Panc1 (cell line): ENCODE results near the gene ATP11B.

ENCODE experiments used
- CTCF ChIP-seq: fragments of 450-650 bp; IDR thresholded peaks from 2 replicates; pipeline ENCODE4 v1.5.1; 2017; ENCODE audit warnings: mild to moderate bottlenecking
- POLR2AphosphoS5 ChIP-seq: IDR thresholded peaks from 2 replicates; pipeline ENCODE4 v1.6.1; 2012; ENCODE audit warnings: mild to moderate bottlenecking, low read depth, low read length, moderate library complexity
- TCF7L2 ChIP-seq: IDR thresholded peaks from 2 replicates; pipeline ENCODE4 v1.6.1; 2011; ENCODE audit warnings: mild to moderate bottlenecking, low read depth, low read length, inconsistent platforms

- TF ChIP-seq CTCF (no peak), POLR2AphosphoS5 (no peak), TCF7L2 (no peak)
Measured at GRCh38 chr3:182811269-182811596, 17.9 kb downstream of the ATP11B start.
